ENCODE measurements around the gene PARD3B.

The PARD3B gene

GRCh38 chr2:204657024-204657423 lies 111.7 kb downstream of the PARD3B start:
- DNase-seq (ENCODE audit: low read depth in 2 of 2): no peak

DNA sequence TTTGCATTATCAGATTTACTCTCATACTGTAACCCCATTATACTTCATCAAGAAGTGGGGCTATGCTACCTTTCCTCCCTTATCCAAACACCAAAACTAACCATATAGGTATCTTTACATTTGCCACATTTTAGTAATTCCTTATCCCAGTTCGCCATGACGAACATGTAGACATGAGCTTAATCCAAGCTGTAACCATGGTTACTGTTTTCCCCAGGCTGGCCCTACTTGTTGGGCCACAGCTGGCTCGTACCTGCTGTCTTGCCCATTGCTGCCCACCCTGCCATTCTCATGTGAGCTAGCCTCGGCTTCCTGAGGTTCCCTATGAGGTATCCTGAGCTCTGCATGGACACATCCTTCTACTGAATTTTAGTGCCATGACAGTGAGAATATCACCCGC lies 117.7 kb downstream of the PARD3B start:
- no peak for DNase-seq (ENCODE audit: low read depth in 2 of 2)

DNA sequence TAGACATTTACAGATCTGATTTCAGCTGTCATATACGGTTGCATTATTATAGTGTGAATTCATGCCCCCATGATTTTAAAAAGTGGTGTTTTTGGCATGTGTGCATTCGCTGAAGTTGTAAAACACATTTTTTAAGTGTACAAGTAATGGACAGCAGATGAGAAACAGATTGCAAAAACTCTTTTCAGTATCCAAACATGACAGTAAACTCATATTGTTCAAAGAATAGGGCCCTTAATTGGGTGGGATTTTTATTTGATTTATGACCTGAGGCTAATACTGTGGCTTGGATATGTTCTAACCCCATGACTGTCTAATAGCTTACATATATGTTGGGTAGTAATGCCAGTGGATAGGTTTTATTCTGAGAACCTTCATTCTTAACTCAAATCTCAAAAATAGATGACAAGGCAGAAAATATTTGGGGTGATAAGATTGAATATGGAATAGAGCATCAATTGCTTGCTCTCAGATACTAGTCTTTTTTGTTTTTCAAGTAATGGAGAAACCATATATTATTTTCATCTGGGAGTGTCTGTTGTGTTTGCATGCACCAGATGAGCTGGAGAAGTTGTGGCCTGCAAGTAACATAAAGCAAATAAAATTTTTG lies 118.6 kb downstream of the PARD3B start:
- no peak for DNase-seq (ENCODE audit: low read depth in 2 of 2)

DNA sequence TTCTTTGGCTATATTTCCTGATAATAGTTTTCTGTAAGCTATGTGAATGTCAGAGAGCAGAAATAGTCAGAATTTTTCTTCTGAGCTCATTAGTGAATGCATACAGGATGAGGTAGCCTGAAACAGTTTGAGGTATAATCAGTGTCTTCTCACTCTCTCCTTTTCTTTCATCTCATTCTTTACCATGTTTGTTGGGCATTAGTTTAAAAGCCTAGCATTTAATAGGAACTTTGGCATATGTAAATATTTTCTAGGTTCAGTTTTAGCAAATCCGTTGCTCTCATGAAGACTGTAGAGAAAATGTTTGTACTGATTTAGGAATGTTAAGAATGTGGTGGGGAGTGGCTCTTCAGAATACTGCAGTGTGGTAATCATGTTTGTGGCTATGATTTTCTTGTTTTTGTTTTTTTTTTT lies 119.4 kb downstream of the PARD3B start:
- no peak for DNase-seq (ENCODE audit: low read depth in 2 of 2)

DNA sequence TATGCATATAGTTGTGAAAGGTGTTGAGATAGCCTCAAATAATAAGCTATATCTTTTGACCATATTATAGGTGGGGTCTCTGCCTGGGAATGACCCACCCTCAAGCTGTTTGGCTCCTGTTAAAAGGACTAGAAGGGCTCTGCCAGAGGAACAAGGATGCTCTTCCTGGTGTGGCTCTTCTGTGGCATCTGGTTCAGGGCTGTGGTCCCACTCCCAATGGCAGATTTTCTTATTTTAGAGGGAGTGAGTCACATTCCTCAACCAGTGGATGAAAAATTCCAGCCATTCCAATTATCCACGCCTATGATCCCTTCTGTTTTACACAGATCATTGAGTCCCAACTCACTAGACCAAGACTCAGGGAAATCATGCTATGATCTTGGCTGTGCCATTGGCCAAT lies 119.9 kb downstream of the PARD3B start:
- DNase-seq (ENCODE audit: low read depth in 2 of 2): no peak

GRCh38 chr2:204665771-204666170 lies 120.5 kb downstream of the PARD3B start:
- no peak for DNase-seq (ENCODE audit: low read depth in 2 of 2)

GRCh38 chr2:204667990-204668389 lies 122.7 kb downstream of the PARD3B start:
- no peak for DNase-seq (ENCODE audit: low read depth in 2 of 2)

- DNase-seq (ENCODE audit: low read depth in 2 of 2): no peak
Measured at GRCh38 chr2:204669382-204669781, 124.1 kb downstream of the PARD3B start.

DNA sequence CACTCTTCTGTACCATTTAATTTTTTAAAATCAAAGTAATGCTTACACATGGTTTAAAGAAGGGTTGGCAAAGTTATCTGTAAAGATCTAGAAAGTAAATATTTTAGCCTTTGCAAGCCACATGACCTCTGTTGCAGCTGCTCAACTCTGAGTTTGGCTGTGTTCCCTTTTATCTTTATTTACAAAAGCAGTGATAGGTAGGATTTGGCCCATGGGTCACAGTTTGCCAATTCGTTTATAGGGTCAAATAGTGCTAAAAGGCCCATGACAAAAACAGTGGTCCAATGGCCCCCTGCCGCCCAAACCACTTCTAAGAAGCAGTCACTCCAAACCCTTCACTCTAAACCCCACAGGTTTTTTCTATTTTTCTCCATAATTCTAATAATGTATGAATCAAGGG lies 124.8 kb downstream of the PARD3B start:
- DNase-seq (ENCODE audit: low read depth in 2 of 2): no peak

GRCh38 chr2:204670756-204671155 lies 125.5 kb downstream of the PARD3B start:
- no peak for DNase-seq (ENCODE audit: low read depth in 2 of 2)

GRCh38 chr2:204672772-204673171 lies 127.5 kb downstream of the PARD3B start:
- DNase-seq (ENCODE audit: low read depth in 2 of 2): no peak

DNA sequence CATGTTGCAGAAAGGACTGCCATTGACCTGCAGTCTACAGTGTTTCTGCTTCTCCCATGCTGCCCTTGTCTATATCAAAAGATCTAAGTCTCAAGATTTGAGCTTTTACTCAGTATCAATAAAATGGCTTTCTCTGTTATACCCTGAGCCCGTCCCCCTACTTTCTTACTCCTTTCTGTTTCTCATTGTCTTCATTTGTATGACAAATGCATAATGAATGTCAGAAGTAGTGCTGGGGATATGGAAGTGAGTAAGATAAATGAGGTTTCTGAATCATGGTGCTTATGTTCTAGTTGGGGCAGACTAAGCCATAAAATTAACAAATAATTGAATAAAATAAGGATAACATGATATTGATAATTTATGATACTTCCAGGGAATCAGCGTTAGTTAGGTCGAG lies 128.6 kb downstream of the PARD3B start:
- DNase-seq (ENCODE audit: low read depth in 2 of 2): no peak

- no peak for DNase-seq (ENCODE audit: low read depth in 2 of 2)
Measured at GRCh38 chr2:204678031-204678430, 132.8 kb downstream of the PARD3B start.

GRCh38 chr2:204680576-204680975 lies 135.3 kb downstream of the PARD3B start:
- no peak for DNase-seq (ENCODE audit: low read depth in 2 of 2)

GRCh38 chr2:204681412-204681811 lies 136.1 kb downstream of the PARD3B start:
- DNase-seq (ENCODE audit: low read depth in 2 of 2): no peak

DNA sequence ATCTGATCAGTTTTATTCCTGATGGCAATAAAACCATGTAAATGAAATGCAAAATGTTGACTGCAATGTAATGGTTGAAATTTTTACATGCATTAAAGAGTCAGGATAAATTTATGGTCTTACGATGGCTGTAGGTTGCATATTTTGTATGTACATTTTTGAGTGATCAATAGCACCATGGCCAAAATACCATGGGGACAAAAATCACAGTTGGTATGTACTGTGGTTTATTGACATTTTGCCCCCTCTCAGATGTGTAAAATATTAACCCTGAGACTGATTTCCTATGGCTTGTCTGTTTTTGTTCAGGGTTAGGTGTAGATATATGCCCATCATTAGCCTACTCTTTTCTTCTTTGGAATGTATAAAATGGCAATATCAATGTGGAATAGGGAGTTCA lies 138.1 kb downstream of the PARD3B start:
- DNase-seq (ENCODE audit: low read depth in 2 of 2): no peak

GRCh38 chr2:204686406-204686805 lies 141.1 kb downstream of the PARD3B start:
- no peak for DNase-seq (ENCODE audit: low read depth in 2 of 2)

- no peak for DNase-seq (ENCODE audit: low read depth in 2 of 2)
Measured at GRCh38 chr2:204687776-204688175, 142.5 kb downstream of the PARD3B start.

GRCh38 chr2:204691911-204692510 lies 146.7 kb downstream of the PARD3B start:
- DNase-seq (ENCODE audit: low read depth in 2 of 2): no peak

GRCh38 chr2:204692790-204693189 lies 147.5 kb downstream of the PARD3B start:
- no peak for DNase-seq (ENCODE audit: low read depth in 2 of 2)

DNA sequence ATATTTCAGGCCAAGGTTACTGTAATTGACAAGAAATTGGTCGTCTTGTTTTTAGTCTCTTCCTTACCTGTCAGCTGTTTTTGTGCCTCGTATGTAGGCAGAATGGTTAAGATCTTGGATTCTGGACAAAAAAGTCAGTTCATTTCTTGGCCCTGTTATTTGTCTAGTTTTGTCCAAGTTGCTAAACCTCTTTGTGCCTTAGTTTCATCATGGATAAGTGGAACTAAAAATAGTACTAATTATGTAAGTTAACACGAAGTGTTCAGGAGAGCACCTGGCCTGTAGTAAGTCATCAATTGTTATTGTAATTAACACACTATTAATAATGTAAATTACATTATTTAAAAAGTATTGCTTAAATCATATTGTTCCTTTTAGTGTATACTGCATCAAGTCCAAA lies 148.0 kb downstream of the PARD3B start:
- DNase-seq (ENCODE audit: low read depth in 2 of 2): no peak

GRCh38 chr2:204695506-204695905 lies 150.2 kb downstream of the PARD3B start:
- no peak for DNase-seq (ENCODE audit: low read depth in 2 of 2)

DNA sequence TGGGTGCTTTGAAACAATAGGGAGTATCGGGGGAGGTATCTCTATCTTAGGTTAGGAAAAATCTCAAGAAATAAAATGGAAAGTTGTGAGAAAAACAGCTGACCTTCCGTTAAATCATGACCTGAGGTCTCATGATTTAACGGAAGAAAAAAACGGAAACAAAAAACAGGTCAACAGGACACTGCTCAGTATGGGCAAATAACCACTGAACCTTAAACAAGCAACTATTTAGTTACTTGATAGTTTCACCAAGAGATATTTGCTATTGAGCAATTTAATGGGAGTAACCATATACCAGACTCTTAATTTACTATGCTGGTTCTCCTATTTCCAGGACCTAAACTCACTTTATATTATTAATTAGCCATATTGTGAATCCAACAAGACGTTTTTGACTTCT lies 150.8 kb downstream of the PARD3B start:
- no peak for DNase-seq (ENCODE audit: low read depth in 2 of 2)

Data from stimulated activated CD4-positive, alpha-beta T cell treated with anti-CD3 and anti-CD28 coated beads, Interleukin-12 subunit alpha, Interleukin-12 subunit beta, amount 100 ng/mL, for 24 hours (primary cell).